Pancreas (tissue), 10 donors: ENCODE measurements around the gene YWHAE. TPM values are rescaled to one million over a fixed set of nuclear protein-coding genes. Genes with fewer than 3 reads are reported as not detected.
"Not testable (repeated sequence)": the region's sequence is repeated elsewhere in the genome, so short reads cannot be mapped to it uniquely, and the experiment has no call there.

ENCODE experiments used
- ATAC-seq, 4 donors: fragments of 200-7000 bp; cut with Tn5 transposase; one replicate each; pipeline versions ENCODE4 v1.8.0 to v1.9.1; 2020; ENCODE audit warnings: mild to moderate bottlenecking in 4 of 4, moderate library complexity in 4 of 4
- DNase-seq, 6 donors: peaks; one replicate each; pipeline ENCODE4 v3.0.0-alpha.2; 2020
- FAIRE-seq: peaks from 2 replicates; lab custom pipeline; 2012; peaks lifted over from hg19 to GRCh38; lab: Jason Lieb, UNC
- H3K27ac ChIP-seq, 4 donors: fragments of 200-600 bp; sonication (generic); 1 replicate in 3 of 4; 2 replicates in 1 of 4; pipeline versions ENCODE4 v1.5.0 to v1.8.0; 2020
- H3K27me3 ChIP-seq, 4 donors: fragments of 200-600 bp; one replicate each; pipeline ENCODE4 v1.8.0; 2021
- H3K36me3 ChIP-seq, 3 donors: fragments of 200-600 bp; sonication (generic) in 1 of 3; one replicate each; pipeline versions ENCODE4 v1.5.0 to v1.8.0; 2020 to 2021
- H3K4me1 ChIP-seq, 3 donors: fragments of 200-600 bp; one replicate each; pipeline ENCODE4 v1.8.0; 2021
- H3K4me3 ChIP-seq, 4 donors: fragments of 200-600 bp; sonication (generic) in 2 of 4; one replicate each; pipeline versions ENCODE4 v1.5.0 to v1.8.0; 2020 to 2021
- H3K9me3 ChIP-seq, 4 donors: fragments of 200-600 bp; one replicate each; pipeline ENCODE4 v1.8.0; 2021
- WGBS, 2 donors: extraction: QIAGEN DNeasy Blood & Tissue Kit; methylation state at CpG; one replicate each; pipeline ENCODE4 v1.1.7; 2013; 5-methylcytosine and 5-hydroxymethylcytosine counted together
- intact Hi-C, 3 donors: fragments of 100-400 bp; cut with DNase I; formaldehyde crosslinking; loops; one replicate each; pipeline versions ENCODE4 v1.11.1 to v1.14.2; 2022
- polyA plus RNA-seq, 2 donors: library from polyadenylated mRNA; stranded (reverse); fragments of 200-250 nt; gene quantifications; one replicate each; pipeline ENCODE4 v1.2.3, GENCODE V29; 2013
- total RNA-seq, 6 donors: library from RNA; stranded (reverse); fragmentation: NEBNext Ultra II Directional in 4 of 6; extraction: Animal tissue kit (Norgen Biotek cat#: 25700) in 4 of 6; gene quantifications; one replicate each; pipeline versions ENCODE4 v1.2.1 to v1.2.4, GENCODE V29; 2021 to 2023
- TF ChIP-seq, protein P1 (sequence below), 4 donors: fragments of 200-600 bp; sonication (generic) in 3 of 4; IDR thresholded peaks; one replicate each; pipeline versions ENCODE4 v1.5.0 to v1.8.0; 2021; ENCODE audit warnings: antibody characterized with exemption in 4 of 4
- donor health status: healthy with polysubstance abuse.
- donor health status: DM: no; HTN: no; CAD: no; lungs with moderate emphysema.
- donor health status: DM: no; HTN: no; CAD: no.
- donor health status: control.
- donor health status: control.
- donor health status: Bipolar disorder and iron deficiency.
- donor health status: DM: yes; HTN: yes; CAD: no.
- donor health status: DM: no; HTN: no; CAD: no.
- donor health status: DM: no; HTN: no; CAD: no.
- donor health status: DM: yes; HTN: yes; CAD: no.

Gene YWHAE
- total and polyA plus RNA-seq, 8 donors = 131 to 236 (median 192) TPM

DNA sequence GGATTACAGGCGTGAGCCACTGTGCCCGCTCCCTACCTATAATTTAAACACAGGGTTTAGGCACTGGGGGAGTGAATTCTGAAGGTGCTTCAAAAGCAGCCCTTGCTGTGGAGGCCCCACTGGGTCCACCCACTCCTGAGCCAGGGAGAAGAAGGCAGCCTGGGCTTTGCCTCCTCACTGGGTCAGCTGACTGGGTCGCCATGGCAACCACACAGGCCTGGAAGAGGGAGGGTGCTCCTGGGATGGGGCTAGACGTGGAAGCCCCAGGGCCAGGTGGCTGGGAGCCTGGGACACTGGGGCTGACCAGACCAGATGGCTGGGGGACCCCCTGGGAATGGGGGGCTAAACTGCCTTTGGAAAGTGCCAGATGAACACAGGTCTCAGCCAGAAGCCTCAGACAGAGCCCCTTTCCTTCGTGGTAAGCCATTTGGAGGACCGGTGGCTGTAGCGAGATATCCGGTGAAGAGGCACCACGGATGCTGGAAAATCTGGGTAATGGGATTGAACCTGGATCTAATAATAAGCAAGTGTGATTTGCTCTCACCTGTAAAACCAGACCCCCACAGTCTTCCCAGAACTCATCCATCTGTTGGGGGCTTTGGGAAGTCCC is 87.7 kb downstream of the YWHAE start:
- H3K4me1 ChIP-seq = no peaks in the 10 kb centered on the region
- H3K27me3 ChIP-seq = no peaks in the 10 kb centered on the region

DNA sequence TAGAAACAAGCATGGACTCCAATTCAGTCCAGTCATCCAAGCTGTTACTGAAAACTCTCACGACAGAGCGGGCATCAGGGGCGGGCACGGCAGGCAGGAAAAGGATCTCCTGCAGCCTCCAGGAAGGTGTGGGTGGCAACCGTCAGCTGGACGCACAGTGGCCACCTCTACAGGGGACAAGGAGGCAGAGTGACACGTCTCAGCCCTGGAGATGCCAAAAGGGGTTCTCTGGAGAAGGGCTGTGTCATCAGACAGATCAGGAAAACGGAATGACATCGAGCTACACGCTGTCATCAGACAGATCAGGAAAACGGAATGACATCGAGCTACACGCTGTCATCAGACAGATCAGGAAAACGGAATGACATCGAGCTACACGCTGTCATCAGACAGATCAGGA is 92.2 kb downstream of the YWHAE start:
- H3K4me3 ChIP-seq, H3K9me3 ChIP-seq, intact Hi-C loops, H3K36me3 ChIP-seq, DNase-seq, H3K27me3 ChIP-seq, ATAC-seq, FAIRE-seq, H3K4me1 ChIP-seq, H3K27ac ChIP-seq: not testable (repeated sequence)
- 66 to 70% methylated on average over 10 to 13 of the region's 16 CpGs for WGBS, 2 donors

More for the DNA sequence above, 87.7 kb downstream of the YWHAE start:
- TF ChIP-seq, protein P1, sequence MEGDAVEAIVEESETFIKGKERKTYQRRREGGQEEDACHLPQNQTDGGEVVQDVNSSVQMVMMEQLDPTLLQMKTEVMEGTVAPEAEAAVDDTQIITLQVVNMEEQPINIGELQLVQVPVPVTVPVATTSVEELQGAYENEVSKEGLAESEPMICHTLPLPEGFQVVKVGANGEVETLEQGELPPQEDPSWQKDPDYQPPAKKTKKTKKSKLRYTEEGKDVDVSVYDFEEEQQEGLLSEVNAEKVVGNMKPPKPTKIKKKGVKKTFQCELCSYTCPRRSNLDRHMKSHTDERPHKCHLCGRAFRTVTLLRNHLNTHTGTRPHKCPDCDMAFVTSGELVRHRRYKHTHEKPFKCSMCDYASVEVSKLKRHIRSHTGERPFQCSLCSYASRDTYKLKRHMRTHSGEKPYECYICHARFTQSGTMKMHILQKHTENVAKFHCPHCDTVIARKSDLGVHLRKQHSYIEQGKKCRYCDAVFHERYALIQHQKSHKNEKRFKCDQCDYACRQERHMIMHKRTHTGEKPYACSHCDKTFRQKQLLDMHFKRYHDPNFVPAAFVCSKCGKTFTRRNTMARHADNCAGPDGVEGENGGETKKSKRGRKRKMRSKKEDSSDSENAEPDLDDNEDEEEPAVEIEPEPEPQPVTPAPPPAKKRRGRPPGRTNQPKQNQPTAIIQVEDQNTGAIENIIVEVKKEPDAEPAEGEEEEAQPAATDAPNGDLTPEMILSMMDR (IDR thresholded peaks at IDR 0.05) = no peak
- ATAC-seq (peak in 1 of 4 donors; percentile 27), DNase-seq (no peak), FAIRE-seq (no peak)
- Histone ChIP-seq H3K4me3 (no peak overlapping the region), H3K9me3 (no peaks in the 10 kb centered on the region), H3K36me3 (no peaks in the 10 kb centered on the region), H3K27ac (no peak overlapping the region)
- intact Hi-C loops = no loop called here
- WGBS, 2 donors = 55 to 59% methylated on average over 9 of the region's 9 CpGs

DNA sequence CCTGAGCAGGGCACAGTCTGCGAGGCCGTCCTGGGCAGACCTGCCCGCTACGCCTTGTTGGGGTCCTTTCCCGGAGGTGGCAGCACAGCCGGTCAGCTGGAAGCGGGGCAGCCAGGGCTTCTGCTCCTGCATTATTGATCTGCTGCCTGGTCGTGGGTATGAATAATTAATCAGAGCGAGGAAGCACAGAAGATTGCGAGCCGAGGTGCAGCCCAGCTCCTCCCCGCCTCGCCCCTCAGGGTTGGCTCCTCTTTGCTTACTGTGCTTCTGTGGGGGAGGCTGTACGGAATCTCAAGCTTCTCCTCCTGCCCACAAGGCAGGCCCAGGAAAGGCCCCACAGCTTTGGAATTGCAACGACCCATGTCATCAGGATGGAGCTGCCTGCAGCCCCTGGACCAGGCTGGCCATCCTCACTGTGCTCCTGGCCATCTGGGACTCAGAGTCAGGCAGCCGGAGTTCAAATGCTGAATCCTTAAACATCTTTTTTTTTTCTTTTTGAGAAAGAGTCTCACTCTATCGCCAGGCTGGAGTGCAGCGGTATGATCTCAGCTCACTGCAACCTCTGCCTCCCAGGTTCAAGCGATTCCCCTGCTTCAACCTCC is 95.0 kb downstream of the YWHAE start:
- TF ChIP-seq, protein P1 (IDR thresholded peaks at IDR 0.05) = no peak
- Histone ChIP-seq H3K27ac (no peak overlapping the region), H3K36me3 (no peaks in the 10 kb centered on the region), H3K4me1 (no peaks in the 10 kb centered on the region), H3K9me3 (no peaks in the 10 kb centered on the region), H3K27me3 (peaks cover 0 to 2% (median 0%) of the 10 kb centered on the region in 4 donors), H3K4me3 (no peak overlapping the region)
- WGBS, 2 donors = 64 to 65% methylated on average over 19 of the region's 19 CpGs
- FAIRE-seq (no peak), ATAC-seq (no peak), DNase-seq (no peak)
- intact Hi-C loops = no loop called here

DNA sequence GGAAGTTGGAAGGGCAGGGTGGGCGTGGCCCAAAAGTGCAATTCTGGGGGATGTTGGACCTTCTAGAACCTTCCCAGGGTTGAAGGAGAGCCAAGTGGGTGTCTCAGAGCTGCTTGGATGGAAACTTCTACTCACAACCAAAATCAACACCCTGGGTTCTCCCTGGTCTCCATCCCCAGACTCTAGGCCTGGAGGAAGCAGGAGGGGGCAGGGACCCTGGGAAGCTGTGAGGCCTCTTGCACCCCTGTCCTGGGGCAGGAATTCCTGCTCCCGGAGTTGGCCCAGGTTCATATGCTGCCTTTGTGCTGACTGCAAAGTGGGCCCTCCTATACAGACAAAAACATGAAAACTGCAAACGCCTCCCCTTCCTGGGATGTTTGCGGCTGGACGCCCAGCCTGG is 95.5 kb downstream of the YWHAE start:
- intact Hi-C loops = no loop called here
- TF ChIP-seq, protein P1 (IDR thresholded peaks at IDR 0.05) = no peak
- WGBS, 2 donors = 63 to 73% methylated on average over 5 of the region's 5 CpGs
- no peak overlapping the region for H3K27ac ChIP-seq
- FAIRE-seq = no peak
- no peaks in the 10 kb centered on the region for H3K9me3 ChIP-seq
- peaks cover 0 to 2% (median 0%) of the 10 kb centered on the region in 4 donors for H3K27me3 ChIP-seq
- H3K4me3 ChIP-seq = no peak overlapping the region
- no peak for DNase-seq
- ATAC-seq = no peak
- no peaks in the 10 kb centered on the region for H3K4me1 ChIP-seq
- H3K36me3 ChIP-seq = no peaks in the 10 kb centered on the region

DNA sequence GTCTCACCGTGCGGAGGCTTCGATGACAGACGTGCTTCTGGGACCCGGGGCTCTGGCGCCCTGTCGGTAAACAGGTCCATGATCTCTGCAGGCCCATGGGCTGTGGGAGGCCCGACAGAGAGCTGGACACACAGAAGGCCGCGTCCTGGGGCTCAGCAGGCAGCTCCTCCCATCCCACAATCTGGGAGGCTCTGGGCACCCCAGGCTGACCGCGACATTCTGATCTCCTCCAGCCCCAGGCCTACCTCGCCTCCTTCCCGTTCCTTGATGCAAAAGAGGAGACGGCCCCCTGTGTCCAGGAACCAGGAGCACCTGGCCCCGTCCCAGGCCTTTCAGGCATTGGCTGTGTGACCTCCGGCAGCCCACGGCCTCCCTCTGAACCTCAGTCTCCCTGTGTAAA is 97.3 kb downstream of the YWHAE start:
- no peaks in the 10 kb centered on the region for H3K36me3 ChIP-seq
- DNase-seq (no peak), ATAC-seq (no peak), FAIRE-seq (no peak)
- no peaks in the 10 kb centered on the region for H3K4me1 ChIP-seq
- TF ChIP-seq, protein P1 (IDR thresholded peaks at IDR 0.05) = no peak
- no peak overlapping the region for H3K4me3 ChIP-seq
- 76 to 80% methylated on average over 18 of the region's 18 CpGs for WGBS, 2 donors
- H3K27me3 ChIP-seq = peaks cover 0 to 2% (median 0%) of the 10 kb centered on the region in 4 donors
- no peak overlapping the region for H3K27ac ChIP-seq
- intact Hi-C loops = no loop called here
- H3K9me3 ChIP-seq = no peaks in the 10 kb centered on the region
